H9 (cell line): ENCODE measurements around the gene OSM. TPM values are rescaled to one million over a fixed set of nuclear protein-coding genes. Genes with fewer than 3 reads are reported as not detected.

Experiments
- DNase-seq: peaks from one replicate; pipeline ENCODE4 v3.0.0-alpha.2; 2017
- H2AFZ ChIP-seq: one replicate; pipeline ENCODE4 v1.6.1; 2013; ENCODE audit warnings: mild to moderate bottlenecking, low read length, control low read depth, moderate library complexity
- H2AK5ac ChIP-seq: 2 replicates; pipeline ENCODE4 v1.6.1; 2013; ENCODE audit warnings: low read length, control low read depth, mixed read lengths; ENCODE audit not compliant: insufficient read length
- H2BK120ac ChIP-seq: one replicate; pipeline ENCODE4 v1.6.1; 2013; ENCODE audit warnings: low read depth, mild to moderate bottlenecking, low read length, control low read depth, inconsistent platforms; ENCODE audit not compliant: poor library complexity, severe bottlenecking
- H2BK12ac ChIP-seq: 2 replicates; pipeline ENCODE4 v1.6.1; 2013; ENCODE audit warnings: low read length, control low read depth, mixed read lengths, low read depth; ENCODE audit not compliant: insufficient read length
- H2BK15ac ChIP-seq: 2 replicates; pipeline ENCODE4 v1.6.1; 2013; ENCODE audit warnings: low read depth, low read length, control low read depth
- H2BK20ac ChIP-seq: one replicate; pipeline ENCODE4 v1.6.1; 2013; ENCODE audit warnings: low read depth, mild to moderate bottlenecking, low read length, control low read depth, inconsistent platforms; ENCODE audit not compliant: poor library complexity, severe bottlenecking
- H2BK5ac ChIP-seq: 2 replicates; pipeline ENCODE4 v1.6.1; 2013; ENCODE audit warnings: low read length, control low read depth, mixed read lengths; ENCODE audit not compliant: insufficient read length
- H3K14ac ChIP-seq: 2 replicates; pipeline ENCODE4 v1.6.1; 2013; ENCODE audit warnings: low read length, control low read depth; ENCODE audit not compliant: insufficient read depth
- H3K18ac ChIP-seq: 2 replicates; pipeline ENCODE4 v1.6.1; 2013; ENCODE audit warnings: low read depth, mild to moderate bottlenecking, mixed read lengths, low read length, control low read depth; ENCODE audit not compliant: insufficient read length
- H3K23ac ChIP-seq: 2 replicates; pipeline ENCODE4 v1.6.1; 2013; ENCODE audit warnings: low read length, control low read depth, mixed read lengths, low read depth; ENCODE audit not compliant: insufficient read length
- H3K23me2 ChIP-seq: 2 replicates; pipeline ENCODE4 v1.6.1; 2013; ENCODE audit warnings: low read depth, mild to moderate bottlenecking, mixed read lengths, low read length, control low read depth; ENCODE audit not compliant: insufficient read length, poor library complexity, severe bottlenecking
- H3K27ac ChIP-seq: 2 replicates; pipeline ENCODE4 v1.5.1; 2013; ENCODE audit warnings: low read length, control low read depth, mixed read lengths, low read depth; ENCODE audit not compliant: insufficient read length
- H3K27me3 ChIP-seq: 2 replicates; pipeline ENCODE4 v1.6.1; 2013; ENCODE audit warnings: low read length, control low read depth, inconsistent platforms; ENCODE audit not compliant: insufficient read depth
- H3K4ac ChIP-seq: 2 replicates; pipeline ENCODE4 v1.6.1; 2013; ENCODE audit warnings: low read depth, mild to moderate bottlenecking, control low read depth, inconsistent platforms, low read length, moderate library complexity
- H3K4me1 ChIP-seq: 2 replicates; pipeline ENCODE4 v1.6.1; 2013; ENCODE audit warnings: low read length, control low read depth, inconsistent platforms; ENCODE audit not compliant: insufficient read depth
- H3K4me2 ChIP-seq: 2 replicates; pipeline ENCODE4 v1.6.1; 2013; ENCODE audit warnings: low read length, control low read depth, mixed read lengths; ENCODE audit not compliant: insufficient read length, insufficient read depth
- H3K56ac ChIP-seq: 2 replicates; pipeline ENCODE4 v1.6.1; 2013; ENCODE audit warnings: low read depth, mild to moderate bottlenecking, mixed read lengths, low read length, control low read depth; ENCODE audit not compliant: insufficient read length
- H3K79me1 ChIP-seq: 2 replicates; pipeline ENCODE4 v1.6.1; 2013; ENCODE audit warnings: low read depth, mild to moderate bottlenecking, moderate library complexity, low read length, control low read depth, inconsistent platforms; ENCODE audit not compliant: insufficient read depth, poor library complexity, severe bottlenecking
- H3K79me2 ChIP-seq: 2 replicates; pipeline ENCODE4 v1.6.1; 2013; ENCODE audit warnings: low read length, control low read depth, inconsistent platforms; ENCODE audit not compliant: insufficient read depth
- H3K9ac ChIP-seq: 2 replicates; pipeline ENCODE4 v1.6.1; 2013; ENCODE audit warnings: low read length, control low read depth, mixed read lengths; ENCODE audit not compliant: insufficient read length; ENCODE audit errors: extremely low read depth
- H3K9me3 ChIP-seq: one replicate; pipeline ENCODE4 v1.6.1; 2013; ENCODE audit warnings: low read depth, low read length, inconsistent platforms; ENCODE audit not compliant: control insufficient read depth
- H3T11ph ChIP-seq: one replicate; pipeline ENCODE4 v1.6.1; 2013; ENCODE audit warnings: mild to moderate bottlenecking, low read length, control low read depth, inconsistent platforms
- H4K20me1 ChIP-seq: one replicate; pipeline ENCODE4 v1.6.1; 2013; ENCODE audit not compliant: control insufficient read depth, insufficient read length, insufficient read depth
- H4K5ac ChIP-seq: 2 replicates; pipeline ENCODE4 v1.6.1; 2013; ENCODE audit warnings: low read depth, mild to moderate bottlenecking, mixed read lengths, low read length, control low read depth; ENCODE audit not compliant: insufficient read length
- H4K8ac ChIP-seq: replicated peaks from 2 replicates; pipeline ENCODE4 v1.6.1; 2013; ENCODE audit warnings: low read length, control low read depth, mixed read lengths, low read depth; ENCODE audit not compliant: insufficient read length
- H4K91ac ChIP-seq: 2 replicates; pipeline ENCODE4 v1.6.1; 2013; ENCODE audit warnings: low read depth, mild to moderate bottlenecking, moderate library complexity, mixed read lengths, low read length, control low read depth; ENCODE audit not compliant: insufficient read length
- H3K27ac Mint-ChIP-seq, 3 experiments: 2 replicates in 2 of 3; 3 replicates in 1 of 3; pipeline ENCODE4 v1.8.0; 2020 to 2021; ENCODE audit warnings: mixed read lengths in 3 of 3, mild to moderate bottlenecking in 1 of 3, moderate library complexity in 1 of 3
- H3K27me3 Mint-ChIP-seq: 2 replicates; pipeline ENCODE4 v1.8.0; 2021; ENCODE audit warnings: low read depth, mild to moderate bottlenecking, moderate library complexity, mixed read lengths
- H3K36me3 Mint-ChIP-seq, 3 experiments: 2 replicates in 2 of 3; 3 replicates in 1 of 3; pipeline ENCODE4 v1.8.0; 2020 to 2021; ENCODE audit warnings: low read depth in 3 of 3, mixed read lengths in 3 of 3; ENCODE audit not compliant: insufficient read depth in 1 of 3
- H3K4me1 Mint-ChIP-seq, 2 experiments: 2 replicates each; pipeline ENCODE4 v1.8.0; 2020; ENCODE audit warnings: mixed read lengths in 2 of 2
- H3K4me3 Mint-ChIP-seq, 2 experiments: 2 replicates in 1 of 2; 3 replicates in 1 of 2; pipeline ENCODE4 v1.8.0; 2020 to 2021; ENCODE audit warnings: mild to moderate bottlenecking in 2 of 2, mixed read lengths in 2 of 2, moderate library complexity in 1 of 2
- H3K9me3 Mint-ChIP-seq, 2 experiments: 2 replicates in 1 of 2; 3 replicates in 1 of 2; pipeline ENCODE4 v1.8.0; 2020; ENCODE audit warnings: mild to moderate bottlenecking in 2 of 2, mixed read lengths in 2 of 2, moderate library complexity in 1 of 2
- WGBS: extraction: QIAGEN DNeasy Blood & Tissue Kit; methylation state at CpG from one replicate; pipeline ENCODE4 v1.1.7; 2013; ENCODE audit warnings: missing lambda C conversion rate, low lambda C conversion rate, mixed read lengths; ENCODE audit not compliant: insufficient read length; ENCODE audit errors: extremely low coverage; 5-methylcytosine and 5-hydroxymethylcytosine counted together
- total RNA-seq: library from RNA; stranded (reverse); gene quantifications from 2 replicates; pipeline ENCODE4 v1.2.1, GENCODE V29; 2021
- TF ChIP-seq, protein P1 (sequence below): fragments of 200-600 bp; sonication (generic); conservative IDR thresholded peaks from 3 replicates; pipeline ENCODE4 v1.8.0; 2021; ENCODE audit warnings: antibody characterized with exemption, mild to moderate bottlenecking

Gene OSM
- total RNA-seq, 1 experiment from 2014 or later, result not detected

DNA sequence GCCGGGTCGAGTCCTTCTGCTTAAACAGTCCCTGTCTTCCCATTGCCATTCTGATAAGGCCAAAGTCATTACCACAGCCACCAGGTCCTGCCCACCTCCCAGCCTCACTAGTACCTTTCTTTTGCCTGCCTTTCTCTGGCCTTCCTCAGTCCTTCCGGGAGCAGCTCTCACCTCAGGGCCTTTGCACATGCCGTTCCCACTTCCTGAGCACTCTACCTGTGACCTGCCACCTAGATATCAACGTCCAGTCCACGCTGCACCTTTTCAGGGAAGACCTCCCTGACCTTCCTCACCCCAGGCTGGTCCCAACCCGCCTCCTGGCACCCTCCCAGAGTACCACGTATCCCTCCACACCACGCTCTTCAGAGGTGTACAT, 7.8 kb upstream of the OSM start:
- no peaks in the 10 kb centered on the region for H3K23me2 ChIP-seq
- H4K5ac ChIP-seq, result no peak overlapping the region
- no peak overlapping the region for H2BK15ac ChIP-seq
- H3K27ac ChIP-seq, result no peak overlapping the region
- H2BK20ac ChIP-seq, result no peak overlapping the region
- Mint-ChIP-seq H3K4me3 (peak overlapping the region in 1 of 2 experiments; percentile 30; a peak in 2 of 5 replicates), H3K36me3 (no peaks in the 10 kb centered on the region), H3K27ac (peak overlapping the region in 1 of 3 experiments; percentile 61; a peak in 2 of 7 replicates), H3K4me1 (peaks cover 10 to 18% of the 10 kb centered on the region in 2 experiments), H3K27me3 (peaks cover 8% of the 10 kb centered on the region), H3K9me3 (no peaks in the 10 kb centered on the region)
- H3K4ac ChIP-seq, result no peak overlapping the region
- no peak overlapping the region for H3K9ac ChIP-seq
- H3K79me2 ChIP-seq, result no peaks in the 10 kb centered on the region
- H2BK5ac ChIP-seq, result no peak overlapping the region
- WGBS, result no CpG with 5 or more reads among the region's 9 CpGs
- H3K18ac ChIP-seq, result no peak overlapping the region
- H4K8ac ChIP-seq, result no peak overlapping the region
- H3K14ac ChIP-seq, result no peak overlapping the region
- no peak overlapping the region for H3K4me2 ChIP-seq
- H3T11ph ChIP-seq, result no peak overlapping the region
- no peaks in the 10 kb centered on the region; the same call in 1 of the 2 replicates for H3K4me1 ChIP-seq
- no peak overlapping the region for H2BK120ac ChIP-seq
- no peak overlapping the region for H3K23ac ChIP-seq
- no peaks in the 10 kb centered on the region for H3K79me1 ChIP-seq
- DNase-seq, result no peak
- H3K56ac ChIP-seq, result no peak overlapping the region
- TF ChIP-seq, protein P1, sequence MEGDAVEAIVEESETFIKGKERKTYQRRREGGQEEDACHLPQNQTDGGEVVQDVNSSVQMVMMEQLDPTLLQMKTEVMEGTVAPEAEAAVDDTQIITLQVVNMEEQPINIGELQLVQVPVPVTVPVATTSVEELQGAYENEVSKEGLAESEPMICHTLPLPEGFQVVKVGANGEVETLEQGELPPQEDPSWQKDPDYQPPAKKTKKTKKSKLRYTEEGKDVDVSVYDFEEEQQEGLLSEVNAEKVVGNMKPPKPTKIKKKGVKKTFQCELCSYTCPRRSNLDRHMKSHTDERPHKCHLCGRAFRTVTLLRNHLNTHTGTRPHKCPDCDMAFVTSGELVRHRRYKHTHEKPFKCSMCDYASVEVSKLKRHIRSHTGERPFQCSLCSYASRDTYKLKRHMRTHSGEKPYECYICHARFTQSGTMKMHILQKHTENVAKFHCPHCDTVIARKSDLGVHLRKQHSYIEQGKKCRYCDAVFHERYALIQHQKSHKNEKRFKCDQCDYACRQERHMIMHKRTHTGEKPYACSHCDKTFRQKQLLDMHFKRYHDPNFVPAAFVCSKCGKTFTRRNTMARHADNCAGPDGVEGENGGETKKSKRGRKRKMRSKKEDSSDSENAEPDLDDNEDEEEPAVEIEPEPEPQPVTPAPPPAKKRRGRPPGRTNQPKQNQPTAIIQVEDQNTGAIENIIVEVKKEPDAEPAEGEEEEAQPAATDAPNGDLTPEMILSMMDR, result no peak
- H4K91ac ChIP-seq, result no peak overlapping the region
- H4K20me1 ChIP-seq, result no peaks in the 10 kb centered on the region
- no peak overlapping the region for H2BK12ac ChIP-seq
- H3K9me3 ChIP-seq, result no peaks in the 10 kb centered on the region
- no peaks in the 10 kb centered on the region for H3K27me3 ChIP-seq
- no peak overlapping the region for H2AK5ac ChIP-seq
- no peak overlapping the region for H2AFZ ChIP-seq
